Large intestine (tissue), 3 donors: ENCODE measurements around the gene ELP2. TPM values are rescaled to one million over a fixed set of nuclear protein-coding genes. Genes with fewer than 3 reads are reported as not detected.

Source experiments
- DNase-seq, 2 donors: peaks; one replicate each; pipeline versions ENCODE4 v3.0.0 to v3.0.0-alpha.2; 2013
- H3K27ac ChIP-seq: one replicate; pipeline ENCODE4 v1.5.1; 2013; ENCODE audit warnings: low read length
- H3K27me3 ChIP-seq: 2 replicates; pipeline ENCODE4 v1.6.1; 2013; ENCODE audit warnings: low read length; ENCODE audit not compliant: control insufficient read depth, insufficient read depth
- H3K36me3 ChIP-seq: 2 replicates; pipeline ENCODE4 v1.6.1; 2013; ENCODE audit warnings: low read length; ENCODE audit not compliant: control insufficient read depth, insufficient read depth
- H3K4me1 ChIP-seq: one replicate; pipeline ENCODE4 v1.6.1; 2013; ENCODE audit warnings: low read length; ENCODE audit not compliant: control insufficient read depth, insufficient read depth
- H3K4me3 ChIP-seq: one replicate; pipeline ENCODE4 v1.5.1; 2013; ENCODE audit warnings: low read length
- H3K9me3 ChIP-seq: one replicate; pipeline ENCODE4 v1.6.1; 2013; ENCODE audit warnings: mild to moderate bottlenecking, low read depth, low read length, moderate library complexity; ENCODE audit not compliant: control insufficient read depth
- WGBS: methylation state at CpG from one replicate; pipeline ENCODE4 v1.1.5; 2013; ENCODE audit warnings: low lambda C conversion rate; ENCODE audit not compliant: insufficient coverage; 5-methylcytosine and 5-hydroxymethylcytosine counted together
- polyA plus RNA-seq: library from polyadenylated mRNA; unstranded; fragments of 120-200 nt; gene quantifications from one replicate; pipeline ENCODE4 v1.2.1, GENCODE V29; 2013

Gene ELP2
- polyA plus RNA-seq, 1 donor = 92.4 TPM

DNA sequence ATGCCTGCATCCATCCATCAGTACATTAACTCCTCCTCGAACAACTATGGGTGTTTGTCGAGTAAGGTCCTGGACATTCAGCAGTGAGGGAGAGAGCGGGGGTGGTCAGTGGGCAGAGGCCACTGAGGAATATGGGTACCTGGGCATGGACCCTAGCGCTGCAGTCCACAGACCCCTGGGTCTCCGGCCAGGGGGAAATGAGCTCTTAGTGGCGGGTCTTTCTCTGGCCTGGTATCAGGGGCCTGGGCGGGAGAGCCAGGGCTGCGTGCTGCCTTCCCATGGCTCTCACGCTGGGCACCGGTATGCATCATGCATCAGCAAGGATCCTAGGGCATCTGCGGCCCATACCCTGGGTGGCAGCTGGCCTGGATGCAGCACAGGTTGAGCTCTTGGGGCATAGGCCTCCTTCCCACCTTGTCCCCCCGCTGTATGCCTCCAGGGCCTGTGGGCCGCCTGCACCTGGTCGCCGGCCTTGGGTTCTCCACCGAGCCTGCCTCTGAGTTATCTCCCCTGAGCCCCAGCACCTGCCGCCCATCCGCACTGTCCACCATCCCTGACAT lies 56.3 kb downstream of the ELP2 start:
- no CpG with 5 or more reads among the region's 18 CpGs for whole genome bisulfite sequencing
- Histone ChIP-seq H3K36me3 (no peaks in the 10 kb centered on the region), H3K27ac (no peak overlapping the region), H3K4me1 (peaks cover 21% of the 10 kb centered on the region), H3K4me3 (peak overlapping the region; percentile 74), H3K9me3 (no peaks in the 10 kb centered on the region), H3K27me3 (peaks cover 40% of the 10 kb centered on the region)
- no peak for DNase-seq

DNA sequence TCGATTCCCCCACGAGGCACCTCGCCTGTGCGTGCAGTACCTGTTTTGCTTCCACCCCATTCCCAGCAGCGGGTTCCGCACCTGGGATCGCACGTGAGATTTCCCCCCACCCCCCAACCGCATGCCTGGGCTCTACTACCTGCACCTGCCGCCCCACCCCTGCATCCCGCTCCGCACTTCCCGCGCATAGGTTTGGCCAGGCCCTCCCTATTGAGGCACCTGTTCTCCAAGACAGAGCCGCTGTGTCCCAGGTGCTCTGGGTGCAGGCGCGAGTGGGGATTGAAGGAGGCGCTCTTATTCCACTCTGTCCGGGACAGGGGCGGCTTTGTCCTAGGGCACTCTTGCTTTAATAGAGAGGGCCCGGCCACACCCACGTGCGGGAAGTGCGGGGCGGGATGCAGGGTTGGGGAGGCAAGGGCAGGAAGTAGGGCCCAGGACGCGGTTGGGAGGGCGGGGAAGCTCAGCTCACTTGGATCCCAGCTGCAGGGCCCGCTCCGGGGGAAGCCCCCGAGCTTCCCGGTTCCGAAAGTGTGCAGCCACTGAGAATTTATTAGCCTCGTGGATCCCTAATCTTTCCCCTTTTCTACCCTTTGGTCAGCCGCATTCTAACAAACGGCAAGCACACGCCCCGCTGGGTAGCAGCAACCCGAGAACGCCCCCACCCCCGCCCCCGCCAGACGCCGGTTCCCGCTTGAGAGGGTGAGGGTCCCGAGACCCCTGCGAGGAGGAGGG lies 56.9 kb downstream of the ELP2 start:
- peaks cover 21% of the 10 kb centered on the region for H3K4me1 ChIP-seq
- H3K36me3 ChIP-seq = no peaks in the 10 kb centered on the region
- H3K27me3 ChIP-seq = peaks cover 40% of the 10 kb centered on the region
- H3K9me3 ChIP-seq = no peaks in the 10 kb centered on the region
- H3K4me3 ChIP-seq = peak overlapping the region; percentile 74
- WGBS = no CpG with 5 or more reads among the region's 47 CpGs
- no peak overlapping the region for H3K27ac ChIP-seq
- DNase-seq = peak; percentile 24 to 61

DNA sequence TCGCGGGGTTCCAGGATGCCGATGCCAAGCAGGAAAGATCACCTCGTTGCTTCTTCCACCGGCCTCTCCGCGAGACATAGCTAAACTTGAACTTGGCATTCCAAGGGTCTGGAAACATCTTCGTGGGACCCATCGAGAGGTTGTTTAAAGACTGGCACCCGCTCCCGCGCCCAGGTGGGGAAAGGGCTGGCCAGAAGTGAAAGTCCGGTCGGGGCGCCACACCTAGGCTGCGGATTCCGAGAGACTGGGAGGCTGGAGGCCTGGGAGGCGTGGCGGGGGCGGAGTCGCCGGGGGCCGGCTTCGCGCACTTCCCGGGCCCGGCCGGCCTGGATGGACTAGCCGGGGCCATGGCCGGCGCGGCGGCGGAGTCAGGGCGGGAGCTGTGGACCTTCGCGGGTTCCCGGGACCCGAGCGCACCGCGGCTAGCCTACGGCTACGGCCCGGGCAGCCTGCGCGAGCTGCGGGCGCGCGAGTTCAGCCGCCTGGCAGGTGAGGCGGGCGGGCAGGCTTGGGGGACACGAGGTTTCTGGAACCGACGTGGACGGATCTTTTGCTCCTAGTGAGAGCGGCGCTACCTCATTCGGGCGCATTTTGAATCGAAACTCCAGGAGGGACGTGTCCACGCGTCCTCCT lies 57.6 kb downstream of the ELP2 start, which contains the start of gene MOCOS:
TSS of gene MOCOS (plus strand) at position 305 of the 633 bp plus-strand sequence. CDS start at position 348, 43 bp downstream.
- peak; percentile 66 to 87 for DNase-seq
- H3K4me3 ChIP-seq = peak within 1 kb of the TSS; percentile 74
- peaks cover 40% of the 10 kb centered on the region for H3K27me3 ChIP-seq
- no CpG with 5 or more reads among the region's 66 CpGs for WGBS
- H3K9me3 ChIP-seq = no peaks in the 10 kb centered on the region
- H3K4me1 ChIP-seq = peaks cover 21% of the 10 kb centered on the region
- H3K36me3 ChIP-seq = no peaks in the 10 kb centered on the region
- no peak within 1 kb of the TSS for H3K27ac ChIP-seq

DNA sequence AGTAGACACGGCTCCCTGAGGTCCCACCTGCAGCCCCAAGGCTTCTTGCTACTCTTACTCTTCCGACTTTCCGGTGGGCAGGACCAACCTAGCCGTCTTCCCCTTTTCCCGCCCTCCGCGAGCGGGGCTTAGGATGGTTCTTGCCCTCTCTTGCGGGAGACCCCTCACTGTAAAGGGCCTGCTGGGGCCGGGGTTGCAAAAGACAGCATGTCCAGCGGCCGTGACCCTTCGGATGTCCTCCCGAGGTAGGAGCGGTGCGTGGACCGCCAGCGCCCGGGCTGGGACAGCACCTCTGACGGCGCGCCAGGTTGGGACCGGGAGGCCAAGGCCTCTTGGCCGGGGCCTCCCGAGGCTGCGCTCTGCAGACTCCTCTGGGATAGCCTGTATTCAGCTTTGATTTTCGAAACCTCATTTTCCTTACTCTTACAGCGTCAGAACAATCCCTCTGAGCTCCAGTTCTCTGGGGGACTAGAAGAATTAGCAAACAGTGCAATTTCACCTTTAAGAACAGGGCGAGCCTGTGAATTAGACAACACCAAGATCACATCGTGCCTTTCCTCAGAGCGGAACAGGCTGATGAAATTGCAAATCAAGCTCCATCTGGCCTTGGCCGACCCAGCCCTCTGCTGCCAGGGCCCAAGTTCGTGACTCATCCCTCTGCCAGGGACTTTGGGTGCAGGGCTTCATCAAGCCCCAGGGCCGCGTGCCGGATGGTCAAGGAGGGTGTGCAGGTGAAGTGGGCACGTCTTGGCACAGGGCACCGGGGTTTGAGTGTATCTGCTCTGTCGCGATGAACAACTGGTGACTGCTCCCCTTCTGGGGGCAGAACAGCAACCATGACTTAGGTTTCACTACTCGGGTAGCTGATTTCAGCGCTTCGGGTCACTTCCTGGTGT lies 58.4 kb downstream of the ELP2 start:
- WGBS = no CpG with 5 or more reads among the region's 43 CpGs
- no peak for DNase-seq

GRCh38 chr18:36188916-36189315 lies 59.2 kb downstream of the ELP2 start:
- Histone ChIP-seq H3K27me3 (peaks cover 36% of the 10 kb centered on the region), H3K27ac (no peak overlapping the region), H3K36me3 (no peaks in the 10 kb centered on the region), H3K4me3 (no peak overlapping the region), H3K4me1 (peaks cover 21% of the 10 kb centered on the region), H3K9me3 (no peaks in the 10 kb centered on the region)
- DNase-seq = no peak
- WGBS = no CpG with 5 or more reads among the region's 3 CpGs

More for the DNA sequence above, 58.4 kb downstream of the ELP2 start:
- no peaks in the 10 kb centered on the region for H3K36me3 ChIP-seq
- H3K4me3 ChIP-seq = peak overlapping the region; percentile 60
- no peak overlapping the region for H3K27ac ChIP-seq
- H3K9me3 ChIP-seq = no peaks in the 10 kb centered on the region
- H3K27me3 ChIP-seq = peaks cover 40% of the 10 kb centered on the region
- H3K4me1 ChIP-seq = peaks cover 21% of the 10 kb centered on the region

DNA sequence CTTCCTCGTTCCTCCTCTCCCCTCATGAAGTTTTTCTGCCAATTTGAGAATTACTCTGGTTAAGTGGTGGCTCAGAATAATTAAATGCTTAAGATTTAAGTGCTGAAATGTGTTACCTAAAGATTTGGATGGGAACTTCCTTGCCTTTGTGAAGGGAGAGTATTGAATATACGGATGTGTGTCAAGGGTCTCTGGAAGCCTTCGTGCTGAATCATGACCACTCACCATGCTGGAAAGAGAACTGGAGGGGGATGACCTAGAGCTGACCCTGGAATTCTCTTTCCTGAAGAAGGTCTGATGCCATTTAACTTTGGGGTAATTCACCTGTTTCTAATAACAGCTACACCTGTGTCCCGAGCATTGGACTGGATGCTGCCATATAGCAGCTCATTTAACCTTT lies 59.8 kb downstream of the ELP2 start:
- H3K4me1 ChIP-seq = peaks cover 21% of the 10 kb centered on the region
- WGBS = 100% methylated on average over 1 of the region's 4 CpGs
- no peak overlapping the region for H3K27ac ChIP-seq
- no peaks in the 10 kb centered on the region for H3K36me3 ChIP-seq
- H3K27me3 ChIP-seq = peaks cover 33% of the 10 kb centered on the region
- H3K4me3 ChIP-seq = no peak overlapping the region
- DNase-seq = no peak
- H3K9me3 ChIP-seq = no peaks in the 10 kb centered on the region

- no peak for DNase-seq
- Histone ChIP-seq H3K4me3 (no peak overlapping the region), H3K9me3 (no peaks in the 10 kb centered on the region), H3K4me1 (peaks cover 17% of the 10 kb centered on the region), H3K27me3 (peaks cover 21% of the 10 kb centered on the region), H3K27ac (no peak overlapping the region), H3K36me3 (no peaks in the 10 kb centered on the region)
- no CpG with 5 or more reads among the region's 3 CpGs for WGBS
These were observed 61.6 kb downstream of the ELP2 start for GRCh38 chr18:36191286-36191685.

DNA sequence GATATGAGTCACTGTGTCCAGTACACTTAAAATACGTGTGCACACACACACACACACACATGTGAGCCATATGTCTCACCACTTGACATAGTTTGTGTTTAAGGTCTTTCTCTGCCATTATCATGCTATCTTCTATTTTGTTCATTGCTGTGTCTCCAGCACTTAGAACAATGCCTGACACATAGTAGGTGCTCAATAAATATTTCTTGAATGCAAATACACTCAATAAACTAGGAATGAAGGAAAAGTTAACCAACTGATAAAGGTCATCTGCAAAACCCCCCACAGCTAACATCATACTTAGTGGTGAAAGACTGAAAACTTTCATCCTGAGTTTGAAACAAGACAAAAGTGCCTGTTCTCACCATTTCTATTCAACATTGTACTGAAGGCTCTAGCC lies 62.0 kb downstream of the ELP2 start:
- Histone ChIP-seq H3K36me3 (no peaks in the 10 kb centered on the region), H3K27ac (no peak overlapping the region), H3K9me3 (no peaks in the 10 kb centered on the region), H3K4me1 (peaks cover 13% of the 10 kb centered on the region), H3K27me3 (peaks cover 17% of the 10 kb centered on the region), H3K4me3 (no peak overlapping the region)
- DNase-seq = no peak
- no CpG with 5 or more reads among the region's 1 CpG for WGBS

- no peaks in the 10 kb centered on the region for H3K9me3 ChIP-seq
- peaks cover under 1% of the 10 kb centered on the region for H3K4me1 ChIP-seq
- 75% methylated on average over 2 of the region's 8 CpGs for WGBS
- DNase-seq = no peak
- no peaks in the 10 kb centered on the region for H3K27me3 ChIP-seq
- no peak overlapping the region for H3K4me3 ChIP-seq
- H3K36me3 ChIP-seq = no peaks in the 10 kb centered on the region
- no peak overlapping the region for H3K27ac ChIP-seq
These were observed 65.1 kb downstream of the ELP2 start for GRCh38 chr18:36194600-36195315.
